GM12892 (cell line): ENCODE results near the gene AKAP17A.

Source experiments
- DNase-seq: peaks from one replicate; pipeline ENCODE4 v3.0.0; 2011; ENCODE audit not compliant: insufficient read length
- FAIRE-seq: peaks from 2 replicates; lab custom pipeline; 2011; peaks lifted over from hg19 to GRCh38; lab: Jason Lieb, UNC
- POLR2A ChIP-seq: IDR thresholded peaks from 2 replicates; pipeline ENCODE4 v1.6.1; 2011; ENCODE audit warnings: low read depth, low read length, control low read depth
- POLR2AphosphoS5 ChIP-seq: IDR thresholded peaks from 2 replicates; pipeline ENCODE4 v1.6.1; 2011; ENCODE audit warnings: low read depth, low read length, control low read depth
- TAF1 ChIP-seq: IDR thresholded peaks from 2 replicates; pipeline ENCODE4 v1.6.1; 2011; ENCODE audit warnings: low read depth, mild to moderate bottlenecking, control low read depth, low read length, borderline replicate concordance

The AKAP17A gene

GRCh38 chrX:1598876-1599790 is 7.7 kb downstream of the AKAP17A start:
- TF ChIP-seq TAF1 (no peak), POLR2A (no peak), POLR2AphosphoS5 (no peak)
- no peak for DNase-seq
- FAIRE-seq = no peak

GRCh38 chrX:1599791-1600405 is 8.5 kb downstream of the AKAP17A start:
- FAIRE-seq (no peak), DNase-seq (no peak)
- TF ChIP-seq POLR2AphosphoS5 (no peak), POLR2A (no peak), TAF1 (no peak)

- no peak for TF ChIP-seq POLR2AphosphoS5
- TF ChIP-seq POLR2A = no peak
- TF ChIP-seq TAF1 = no peak
- DNase-seq (no peak), FAIRE-seq (no peak)
These were observed 9.1 kb downstream of the AKAP17A start for GRCh38 chrX:1600406-1601050.

- DNase-seq = no peak
- FAIRE-seq = no peak
- no peak for TF ChIP-seq POLR2AphosphoS5
- no peak for TF ChIP-seq TAF1
- TF ChIP-seq POLR2A = no peak
These were observed 9.8 kb downstream of the AKAP17A start for GRCh38 chrX:1601051-1601767.

GRCh38 chrX:1601768-1602085 is 10.3 kb downstream of the AKAP17A start:
- DNase-seq = no peak

GRCh38 chrX:1602299-1602698 is 10.9 kb downstream of the AKAP17A start:
- FAIRE-seq (no peak), DNase-seq (no peak)
- TF ChIP-seq POLR2A (no peak), TAF1 (no peak), POLR2AphosphoS5 (no peak)

More at GRCh38 chrX:1601768-1602085, 10.3 kb downstream of the AKAP17A start:
- TF ChIP-seq TAF1 = no peak
- no peak for TF ChIP-seq POLR2A
- no peak for FAIRE-seq

- FAIRE-seq (no peak), DNase-seq (no peak)
- no peak for TF ChIP-seq POLR2A
- TF ChIP-seq TAF1 = no peak
- TF ChIP-seq POLR2AphosphoS5 = no peak
These were observed 15.1 kb downstream of the AKAP17A start for GRCh38 chrX:1606496-1606895.

GRCh38 chrX:1609311-1609710 is 17.9 kb downstream of the AKAP17A start:
- DNase-seq = no peak
- no peak for TF ChIP-seq TAF1
- no peak for TF ChIP-seq POLR2AphosphoS5
- TF ChIP-seq POLR2A = no peak
- FAIRE-seq = no peak

- TF ChIP-seq POLR2AphosphoS5 = no peak
- no peak for TF ChIP-seq TAF1
- TF ChIP-seq POLR2A = no peak
- FAIRE-seq = no peak
- no peak for DNase-seq
These were observed 18.4 kb downstream of the AKAP17A start for GRCh38 chrX:1609762-1610161.

GRCh38 chrX:1610166-1610565 is 18.8 kb downstream of the AKAP17A start:
- FAIRE-seq = no peak
- TF ChIP-seq POLR2A = no peak
- no peak for TF ChIP-seq TAF1
- TF ChIP-seq POLR2AphosphoS5 = no peak
- DNase-seq = no peak

- TF ChIP-seq POLR2A = no peak
- TF ChIP-seq POLR2AphosphoS5 = no peak
- TF ChIP-seq TAF1 = no peak
- FAIRE-seq (no peak), DNase-seq (no peak)
These were observed 19.3 kb downstream of the AKAP17A start for GRCh38 chrX:1610736-1611135.
